DOHH2 (cell line): ENCODE measurements around the gene ITGAL.
A peak's percentile ranks its signal among the peaks of the same experiment; 100 is the strongest.

Source experiments
- H3F3A ChIP-seq: fragments of 200-600 bp; sonication (generic), shearing (Covaris generic); 2 replicates; pipeline ENCODE4 v1.6.0; 2016; ENCODE audit warnings: antibody characterized with exemption, mild to moderate bottlenecking; ENCODE audit not compliant: control insufficient read depth, insufficient read depth
- H3K27ac ChIP-seq: fragments of 200-600 bp; sonication (generic); 2 replicates; pipeline ENCODE4 v1.5.1; 2014; ENCODE audit warnings: low read depth, mild to moderate bottlenecking, low read length, moderate library complexity
- H3K27me3 ChIP-seq: fragments of 200-600 bp; sonication (generic); 2 replicates; pipeline ENCODE4 v1.6.1; 2014; ENCODE audit warnings: mild to moderate bottlenecking, low read length, mixed read lengths; ENCODE audit not compliant: control insufficient read depth
- H3K36me3 ChIP-seq: fragments of 200-600 bp; sonication (generic); 2 replicates; pipeline ENCODE4 v1.6.1; 2014; ENCODE audit warnings: mild to moderate bottlenecking, low read length, moderate library complexity, mixed read lengths; ENCODE audit not compliant: control insufficient read depth
- H3K4me1 ChIP-seq: fragments of 200-600 bp; sonication (generic); 2 replicates; pipeline ENCODE4 v1.6.1; 2014; ENCODE audit warnings: mild to moderate bottlenecking, low read length, mixed read lengths; ENCODE audit not compliant: control insufficient read depth
- H3K4me2 ChIP-seq: fragments of 200-600 bp; sonication (generic); 2 replicates; pipeline ENCODE4 v1.6.0; 2014; ENCODE audit warnings: mild to moderate bottlenecking, low read length, moderate library complexity
- H3K4me3 ChIP-seq: fragments of 200-600 bp; sonication (generic); 2 replicates; pipeline ENCODE4 v1.5.1; 2014; ENCODE audit warnings: mild to moderate bottlenecking, low read length, mixed read lengths
- H3K79me2 ChIP-seq: fragments of 200-600 bp; sonication (generic); 2 replicates; pipeline ENCODE4 v1.6.1; 2014; ENCODE audit warnings: mild to moderate bottlenecking, low read length, mixed read lengths; ENCODE audit not compliant: control insufficient read depth
- H3K9me2 ChIP-seq: fragments of 200-600 bp; sonication (generic); replicated peaks from 2 replicates; pipeline ENCODE4 v1.6.1; 2014; ENCODE audit warnings: mild to moderate bottlenecking, low read length, mixed read lengths; ENCODE audit not compliant: control insufficient read depth
- H3K9me3 ChIP-seq: fragments of 200-600 bp; sonication (generic); 2 replicates; pipeline ENCODE4 v1.6.1; 2014; ENCODE audit warnings: antibody characterized with exemption, low read length, mixed read lengths; ENCODE audit not compliant: control insufficient read depth, insufficient read depth
- H4K20me1 ChIP-seq: fragments of 200-600 bp; sonication (generic); 2 replicates; pipeline ENCODE4 v1.6.0; 2014; ENCODE audit warnings: low read depth, mild to moderate bottlenecking, antibody characterized with exemption, low read length, moderate library complexity; ENCODE audit not compliant: control insufficient read depth, insufficient read depth
- EZH2phosphoT487 ChIP-seq: fragments of 200-600 bp; sonication (generic); IDR thresholded peaks from 2 replicates; pipeline ENCODE4 v1.6.1; 2017; ENCODE audit warnings: borderline replicate concordance, mild to moderate bottlenecking, antibody characterized with exemption, low read length, moderate library complexity, mixed read lengths
- TF ChIP-seq, protein P1 (sequence below): fragments of 200-600 bp; sonication (generic); IDR thresholded peaks from one replicate; pipeline ENCODE4 v1.5.1; 2014; ENCODE audit warnings: antibody characterized with exemption, mild to moderate bottlenecking, low read depth, low read length; ENCODE audit not compliant: poor library complexity, severe bottlenecking

ITGAL gene

GRCh38 chr16:30437511-30438046, 35.0 kb upstream of the ITGAL start:
- TF ChIP-seq EZH2phosphoT487: no peak
- TF ChIP-seq, protein P1, sequence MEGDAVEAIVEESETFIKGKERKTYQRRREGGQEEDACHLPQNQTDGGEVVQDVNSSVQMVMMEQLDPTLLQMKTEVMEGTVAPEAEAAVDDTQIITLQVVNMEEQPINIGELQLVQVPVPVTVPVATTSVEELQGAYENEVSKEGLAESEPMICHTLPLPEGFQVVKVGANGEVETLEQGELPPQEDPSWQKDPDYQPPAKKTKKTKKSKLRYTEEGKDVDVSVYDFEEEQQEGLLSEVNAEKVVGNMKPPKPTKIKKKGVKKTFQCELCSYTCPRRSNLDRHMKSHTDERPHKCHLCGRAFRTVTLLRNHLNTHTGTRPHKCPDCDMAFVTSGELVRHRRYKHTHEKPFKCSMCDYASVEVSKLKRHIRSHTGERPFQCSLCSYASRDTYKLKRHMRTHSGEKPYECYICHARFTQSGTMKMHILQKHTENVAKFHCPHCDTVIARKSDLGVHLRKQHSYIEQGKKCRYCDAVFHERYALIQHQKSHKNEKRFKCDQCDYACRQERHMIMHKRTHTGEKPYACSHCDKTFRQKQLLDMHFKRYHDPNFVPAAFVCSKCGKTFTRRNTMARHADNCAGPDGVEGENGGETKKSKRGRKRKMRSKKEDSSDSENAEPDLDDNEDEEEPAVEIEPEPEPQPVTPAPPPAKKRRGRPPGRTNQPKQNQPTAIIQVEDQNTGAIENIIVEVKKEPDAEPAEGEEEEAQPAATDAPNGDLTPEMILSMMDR: no peak
- no peak overlapping the region for H3K4me2 ChIP-seq

DNA sequence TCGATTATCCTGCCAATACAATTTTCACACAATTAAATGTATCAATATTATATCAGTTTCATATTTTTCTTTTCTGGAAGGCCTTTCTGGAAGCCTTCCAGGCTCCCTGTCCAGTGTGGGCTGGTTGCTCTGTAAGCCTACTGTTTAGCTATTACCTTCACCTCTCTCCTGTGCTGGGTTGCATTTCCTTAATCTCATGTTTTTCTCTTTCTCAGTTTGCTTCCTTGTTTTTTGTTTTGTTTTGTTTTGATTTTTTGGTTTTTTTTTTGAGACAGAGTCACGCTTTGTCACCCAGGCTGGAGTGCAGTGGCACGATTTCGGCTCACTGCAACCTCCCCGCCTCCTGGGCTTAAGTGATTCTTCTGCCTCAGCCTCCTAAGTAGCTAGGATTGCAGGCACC, 33.7 kb upstream of the ITGAL start:
- H3K9me3 ChIP-seq: no peaks in the 10 kb centered on the region
- peak overlapping the region; percentile 66; the same call in 1 of the 2 replicates for H3K4me2 ChIP-seq
- H3K4me1 ChIP-seq: peaks cover 37% of the 10 kb centered on the region
- peaks cover 15% of the 10 kb centered on the region for H3K36me3 ChIP-seq
- peak overlapping the region; percentile 51; the same call in 1 of the 2 replicates for H3K4me3 ChIP-seq
- no peaks in the 10 kb centered on the region for H3K9me2 ChIP-seq
- peaks cover 22% of the 10 kb centered on the region for H3F3A ChIP-seq
- peaks cover 17% of the 10 kb centered on the region for H3K79me2 ChIP-seq
- no peak overlapping the region for H3K27ac ChIP-seq
- peaks cover 8% of the 10 kb centered on the region; the same call in 1 of the 2 replicates for H4K20me1 ChIP-seq
- H3K27me3 ChIP-seq: no peaks in the 10 kb centered on the region
- TF ChIP-seq, protein P1: no peak
- TF ChIP-seq EZH2phosphoT487: no peak

More at GRCh38 chr16:30437511-30438046, 35.0 kb upstream of the ITGAL start:
- no peaks in the 10 kb centered on the region for H3K27me3 ChIP-seq
- peaks cover 27% of the 10 kb centered on the region for H3K4me1 ChIP-seq
- H3K9me2 ChIP-seq: no peaks in the 10 kb centered on the region
- H3K4me3 ChIP-seq: no peak overlapping the region
- H3F3A ChIP-seq: peaks cover 12% of the 10 kb centered on the region
- peaks cover 2% of the 10 kb centered on the region; the same call in 1 of the 2 replicates for H3K36me3 ChIP-seq
- H3K27ac ChIP-seq: no peak overlapping the region
- peaks cover 4% of the 10 kb centered on the region for H3K79me2 ChIP-seq
- no peaks in the 10 kb centered on the region for H3K9me3 ChIP-seq
- no peaks in the 10 kb centered on the region for H4K20me1 ChIP-seq

- Histone ChIP-seq H3F3A (peaks cover 30% of the 10 kb centered on the region), H3K36me3 (peaks cover 25% of the 10 kb centered on the region), H3K9me2 (no peaks in the 10 kb centered on the region), H3K4me1 (peaks cover 47% of the 10 kb centered on the region), H3K4me3 (peak overlapping the region; percentile 51), H3K27ac (peak overlapping the region; percentile 28), H3K4me2 (peak overlapping the region; percentile 66), H4K20me1 (peaks cover 18% of the 10 kb centered on the region), H3K27me3 (no peaks in the 10 kb centered on the region), H3K9me3 (no peaks in the 10 kb centered on the region), H3K79me2 (peaks cover 27% of the 10 kb centered on the region)
- TF ChIP-seq, protein P1: no peak
- no peak for TF ChIP-seq EZH2phosphoT487
These were observed 32.7 kb upstream of the ITGAL start for GRCh38 chr16:30439720-30440348.
